Calu3 (cell line): ENCODE data around the gene LDLR. TPM values are rescaled to one million over a fixed set of nuclear protein-coding genes. Genes with fewer than 3 reads are reported as not detected.

Experiments used
- BruUV-seq: library from RNA; stranded (reverse); fragments of 400-500 nt; replicated peaks from 2 replicates; lab custom pipeline; 2021; lab: Mats Ljungman, UMichigan
- CTCF ChIA-PET: fragments of 300-600 bp; sonication (Branson Sonifier 250); formaldehyde crosslinking; loops from one replicate; lab custom pipeline; 2022; ENCODE audit warnings: antibody characterized with exemption; lab: Charles Lee
- DNase-seq: peaks from one replicate; pipeline ENCODE4 v3.0.0; 2022
- H3K27ac Mint-ChIP-seq: one replicate; pipeline ENCODE4 v1.8.0; 2022; ENCODE audit warnings: mixed read lengths; ENCODE audit not compliant: unreplicated experiment
- H3K27me3 Mint-ChIP-seq: one replicate; pipeline ENCODE4 v1.8.0; 2022; ENCODE audit warnings: mixed read lengths; ENCODE audit not compliant: unreplicated experiment
- H3K36me3 Mint-ChIP-seq: one replicate; pipeline ENCODE4 v1.8.0; 2022; ENCODE audit warnings: mild to moderate bottlenecking, moderate library complexity, mixed read lengths; ENCODE audit not compliant: insufficient read depth, unreplicated experiment
- H3K4me1 Mint-ChIP-seq: one replicate; pipeline ENCODE4 v1.8.0; 2022; ENCODE audit warnings: mild to moderate bottlenecking, low read depth, mixed read lengths; ENCODE audit not compliant: unreplicated experiment
- H3K4me3 Mint-ChIP-seq: one replicate; pipeline ENCODE4 v1.8.0; 2022; ENCODE audit warnings: mild to moderate bottlenecking, low read depth, moderate library complexity, mixed read lengths; ENCODE audit not compliant: unreplicated experiment
- H3K9me3 Mint-ChIP-seq: one replicate; pipeline ENCODE4 v1.8.0; 2022; ENCODE audit warnings: low read depth, mixed read lengths; ENCODE audit not compliant: unreplicated experiment
- intact Hi-C: fragments of 100-400 bp; cut with micrococcal nuclease; formaldehyde crosslinking; loops from one replicate; pipeline ENCODE4 v1.10.0; 2022; ENCODE audit not compliant: unreplicated experiment
- total RNA-seq: library from RNA; stranded (reverse); gene quantifications from 2 replicates; pipeline ENCODE4 v1.2.3, GENCODE V29; 2022
- TF ChIP-seq, protein P1 (sequence below): fragments of 200-600 bp; IDR thresholded peaks from one replicate; pipeline ENCODE4 v1.8.0; 2022; ENCODE audit warnings: antibody characterized with exemption; ENCODE audit not compliant: unreplicated experiment

LDLR gene
- total RNA-seq, 1 experiment from 2014 or later, result 289 TPM

DNA sequence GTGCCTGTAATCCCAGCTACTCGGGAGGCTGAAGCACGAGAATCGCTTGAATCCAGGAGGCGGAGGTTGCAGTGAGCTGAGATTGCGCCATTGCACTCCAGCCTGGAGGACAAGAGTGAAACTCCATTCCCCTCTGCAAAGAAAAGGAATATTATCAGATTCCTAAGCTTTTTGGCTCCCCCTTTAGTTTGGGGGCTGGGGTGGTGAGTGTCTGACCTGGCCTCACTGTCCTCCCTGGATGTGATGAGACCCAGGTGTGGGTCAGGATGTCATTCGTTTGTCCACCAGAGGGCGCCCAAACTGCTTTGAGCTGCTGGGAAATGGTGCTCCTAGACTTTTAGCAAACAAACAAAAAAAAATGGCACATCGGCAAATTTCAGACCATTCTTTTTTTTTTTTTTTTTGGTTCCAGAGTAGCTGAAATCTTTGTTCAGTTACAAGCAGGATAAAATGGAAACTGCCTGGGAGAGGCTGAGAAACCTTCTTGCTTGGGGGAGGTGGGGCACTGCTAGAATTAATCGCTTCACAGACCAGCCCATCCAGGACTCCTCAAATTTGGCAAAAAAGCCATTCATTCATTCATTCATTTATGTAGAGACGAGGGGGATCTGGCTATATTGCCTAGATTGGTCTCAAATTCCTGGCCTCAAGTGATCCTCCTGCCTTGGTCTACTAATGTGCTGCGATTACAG, 36.9 kb downstream of the LDLR start:
- peak; percentile 71 for DNase-seq
- intact Hi-C loops, result no loop called here

DNA sequence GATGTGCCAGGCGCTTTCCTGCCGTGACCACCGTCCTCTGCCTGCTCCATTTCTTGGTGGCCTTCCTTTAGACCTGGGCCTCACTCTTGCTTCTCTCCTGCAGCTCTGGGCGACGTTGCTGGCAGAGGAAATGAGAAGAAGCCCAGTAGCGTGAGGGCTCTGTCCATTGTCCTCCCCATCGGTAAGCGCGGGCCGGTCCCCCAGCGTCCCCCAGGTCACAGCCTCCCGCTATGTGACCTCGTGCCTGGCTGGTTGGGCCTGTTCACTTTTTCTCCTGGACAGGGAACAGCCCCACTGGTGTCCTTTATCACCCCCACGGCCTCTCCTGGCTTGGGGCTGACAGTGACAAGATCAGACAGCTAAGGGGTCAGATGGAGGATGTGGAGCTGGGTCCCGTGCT, 38.6 kb downstream of the LDLR start:
- Mint-ChIP-seq H3K27ac (no peak overlapping the region), H3K36me3 (peaks cover 97% of the 10 kb centered on the region), H3K27me3 (no peaks in the 10 kb centered on the region), H3K4me3 (no peak overlapping the region), H3K4me1 (no peaks in the 10 kb centered on the region), H3K9me3 (no peaks in the 10 kb centered on the region)
- no peak for DNase-seq
- intact Hi-C loops, result no loop called here
- CTCF ChIA-PET, result no interaction called here
- TF ChIP-seq, protein P1, sequence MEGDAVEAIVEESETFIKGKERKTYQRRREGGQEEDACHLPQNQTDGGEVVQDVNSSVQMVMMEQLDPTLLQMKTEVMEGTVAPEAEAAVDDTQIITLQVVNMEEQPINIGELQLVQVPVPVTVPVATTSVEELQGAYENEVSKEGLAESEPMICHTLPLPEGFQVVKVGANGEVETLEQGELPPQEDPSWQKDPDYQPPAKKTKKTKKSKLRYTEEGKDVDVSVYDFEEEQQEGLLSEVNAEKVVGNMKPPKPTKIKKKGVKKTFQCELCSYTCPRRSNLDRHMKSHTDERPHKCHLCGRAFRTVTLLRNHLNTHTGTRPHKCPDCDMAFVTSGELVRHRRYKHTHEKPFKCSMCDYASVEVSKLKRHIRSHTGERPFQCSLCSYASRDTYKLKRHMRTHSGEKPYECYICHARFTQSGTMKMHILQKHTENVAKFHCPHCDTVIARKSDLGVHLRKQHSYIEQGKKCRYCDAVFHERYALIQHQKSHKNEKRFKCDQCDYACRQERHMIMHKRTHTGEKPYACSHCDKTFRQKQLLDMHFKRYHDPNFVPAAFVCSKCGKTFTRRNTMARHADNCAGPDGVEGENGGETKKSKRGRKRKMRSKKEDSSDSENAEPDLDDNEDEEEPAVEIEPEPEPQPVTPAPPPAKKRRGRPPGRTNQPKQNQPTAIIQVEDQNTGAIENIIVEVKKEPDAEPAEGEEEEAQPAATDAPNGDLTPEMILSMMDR, result no peak
- no TSS peak for BruUV-seq

More for the DNA sequence above, 36.9 kb downstream of the LDLR start:
- CTCF ChIA-PET, result interaction anchor here (0.6 to 1.2 kb wide), 4 partner anchors 77 to 189 kb away, joined by 3 to 5 read pairs (median 4); no protein-coding TSS in a partner anchor
- no peaks in the 10 kb centered on the region for H3K4me1 Mint-ChIP-seq
- H3K27me3 Mint-ChIP-seq, result no peaks in the 10 kb centered on the region
- H3K9me3 Mint-ChIP-seq, result no peaks in the 10 kb centered on the region
- no peak overlapping the region for H3K27ac Mint-ChIP-seq
- no TSS peak for BruUV-seq
- peaks cover 97% of the 10 kb centered on the region for H3K36me3 Mint-ChIP-seq
- H3K4me3 Mint-ChIP-seq, result no peak overlapping the region
- TF ChIP-seq, protein P1, result no peak

DNA sequence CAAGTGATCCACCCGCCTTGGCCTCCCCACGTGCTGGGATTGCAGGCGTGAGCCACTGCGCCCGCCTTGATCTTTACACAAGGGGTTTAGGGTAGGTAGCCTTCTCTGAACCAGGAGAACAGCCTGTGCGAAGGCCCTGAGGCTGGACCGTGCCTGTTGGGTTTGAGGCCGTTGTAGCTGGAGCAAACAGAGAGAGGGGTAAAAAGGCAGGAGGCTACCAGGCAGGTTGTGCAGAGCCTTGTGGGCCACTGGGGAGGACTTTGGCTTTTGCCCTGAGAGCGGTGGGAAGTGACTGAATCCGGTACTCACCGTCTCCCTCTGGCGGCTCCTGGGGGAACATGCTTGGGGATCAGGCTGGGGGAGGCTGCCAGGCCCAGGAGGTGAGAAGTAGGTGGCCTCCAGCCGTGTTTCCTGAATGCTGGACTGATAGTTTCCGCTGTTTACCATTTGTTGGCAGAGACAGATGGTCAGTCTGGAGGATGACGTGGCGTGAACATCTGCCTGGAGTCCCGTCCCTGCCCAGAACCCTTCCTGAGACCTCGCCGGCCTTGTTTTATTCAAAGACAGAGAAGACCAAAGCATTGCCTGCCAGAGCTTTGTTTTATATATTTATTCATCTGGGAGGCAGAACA, 41.7 kb downstream of the LDLR start:
- CTCF ChIA-PET, result no interaction called here
- Mint-ChIP-seq H3K4me3 (no peak overlapping the region), H3K27me3 (no peaks in the 10 kb centered on the region), H3K4me1 (no peaks in the 10 kb centered on the region), H3K27ac (peak overlapping the region; percentile 71), H3K9me3 (no peaks in the 10 kb centered on the region), H3K36me3 (peaks cover 95% of the 10 kb centered on the region)
- no TSS peak for BruUV-seq
- intact Hi-C loops, result loop anchor here (10.0 kb wide), 1 partner anchor 96 kb away; no protein-coding TSS in a partner anchor
- TF ChIP-seq, protein P1, result peak; percentile 48
- DNase-seq, result peak; percentile 77

GRCh38 chr19:11131471-11131870, 42.2 kb downstream of the LDLR start:
- Mint-ChIP-seq H3K27ac (peak overlapping the region; percentile 71), H3K4me1 (no peaks in the 10 kb centered on the region), H3K27me3 (no peaks in the 10 kb centered on the region), H3K36me3 (peaks cover 95% of the 10 kb centered on the region), H3K4me3 (no peak overlapping the region), H3K9me3 (no peaks in the 10 kb centered on the region)
- no TSS peak for BruUV-seq
- CTCF ChIA-PET, result no interaction called here
- intact Hi-C loops, result loop anchor here (10.0 kb wide), 1 partner anchor 97 kb away; no protein-coding TSS in a partner anchor
- no peak for DNase-seq
- TF ChIP-seq, protein P1, result no peak
